HFFc6 (cell line): Measurements from ENCODE around the gene TTLL12. TPM values are rescaled to one million over a fixed set of nuclear protein-coding genes. Genes with fewer than 3 reads are reported as not detected.
"Not testable (repeated sequence)": the region's sequence is repeated elsewhere in the genome, so short reads cannot be mapped to it uniquely, and the experiment has no call there.

Source experiments
- DNase-seq: peaks from one replicate; pipeline ENCODE4 v3.0.0-alpha.2; 2018
- H3K27ac Mint-ChIP-seq: 2 replicates; pipeline ENCODE4 v1.8.0; 2020; ENCODE audit warnings: mild to moderate bottlenecking, mixed read lengths
- H3K27me3 Mint-ChIP-seq: 2 replicates; pipeline ENCODE4 v1.8.0; 2021; ENCODE audit warnings: mild to moderate bottlenecking, moderate library complexity, mixed read lengths; ENCODE audit not compliant: insufficient read depth
- H3K36me3 Mint-ChIP-seq: 2 replicates; pipeline ENCODE4 v1.8.0; 2021; ENCODE audit warnings: low read depth, mixed read lengths
- H3K4me1 Mint-ChIP-seq: 2 replicates; pipeline ENCODE4 v1.8.0; 2020; ENCODE audit warnings: low read depth, mixed read lengths
- H3K4me3 Mint-ChIP-seq: 2 replicates; pipeline ENCODE4 v1.8.0; 2020; ENCODE audit warnings: mild to moderate bottlenecking, moderate library complexity, mixed read lengths
- H3K9me3 Mint-ChIP-seq: 2 replicates; pipeline ENCODE4 v1.8.0; 2020; ENCODE audit warnings: mild to moderate bottlenecking, mixed read lengths
- total RNA-seq, 6 experiments: library from RNA; stranded (reverse); fragmentation: NEBNext Ultra II Directional; extraction: Animal tissue kit (Norgen Biotek cat#: 25700); gene quantifications; 2 replicates in 1 of 6; 3 replicates in 5 of 6; pipeline ENCODE4 v1.2.3, GENCODE V29; 2021
- TF ChIP-seq, protein P1 (sequence below): fragments of 200-600 bp; sonication (generic); IDR thresholded peaks from 2 replicates; pipeline ENCODE4 v1.5.0; 2021; ENCODE audit warnings: antibody characterized with exemption, mild to moderate bottlenecking

The TTLL12 gene
- total RNA-seq, 6 experiments from 2014 or later: 33.9 to 42.4 (median 38.7) TPM

DNA sequence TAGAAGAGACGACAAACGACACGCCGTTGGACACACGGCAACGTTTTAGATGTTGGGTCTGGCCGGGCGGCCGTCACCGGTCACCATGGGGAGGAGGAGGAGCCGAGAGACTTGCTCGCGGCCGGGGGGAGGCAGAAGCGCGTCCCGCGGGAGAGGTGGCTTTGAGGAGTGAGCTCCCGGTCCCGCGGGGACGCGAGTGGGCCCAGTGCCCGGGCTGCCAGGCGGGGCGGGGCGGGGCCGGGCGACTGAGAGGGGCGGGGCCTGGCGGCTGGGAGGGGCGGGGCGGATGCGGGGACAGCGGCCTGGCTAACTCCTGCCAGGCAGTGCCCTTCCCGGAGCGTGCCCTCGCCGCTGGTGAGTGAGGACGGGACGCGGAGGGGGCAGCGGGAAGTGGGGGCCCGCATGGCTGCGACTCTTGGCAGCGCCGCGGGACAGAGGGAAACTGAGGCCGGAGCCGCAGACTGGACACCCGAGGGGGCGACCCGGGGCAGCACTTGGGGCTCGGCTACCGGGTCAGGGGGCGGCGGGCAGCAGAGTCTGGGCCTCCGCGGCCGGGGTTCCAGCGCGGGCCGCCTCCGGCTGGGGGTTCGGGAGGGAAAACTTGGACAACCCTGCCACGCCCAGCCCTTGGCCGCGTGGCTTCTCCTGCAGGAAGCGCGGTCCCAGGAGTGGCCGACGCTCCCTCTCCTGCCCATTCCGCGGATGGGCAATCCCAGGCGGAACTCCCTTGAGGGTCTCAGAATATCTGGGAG is 35.5 kb downstream of the TTLL12 start, which contains the start of gene TSPO:
TSS of gene TSPO (plus strand) at position 309 of the 752 bp plus-strand sequence. CDS start 7,680 bp downstream, outside the sequence.
- no peaks in the 10 kb centered on the region for H3K36me3 Mint-ChIP-seq
- no peaks in the 10 kb centered on the region for H3K9me3 Mint-ChIP-seq
- peak within 1 kb of the TSS; percentile 79 for H3K27ac Mint-ChIP-seq
- H3K4me1 Mint-ChIP-seq: peaks cover 12% of the 10 kb centered on the region
- TF ChIP-seq, protein P1, sequence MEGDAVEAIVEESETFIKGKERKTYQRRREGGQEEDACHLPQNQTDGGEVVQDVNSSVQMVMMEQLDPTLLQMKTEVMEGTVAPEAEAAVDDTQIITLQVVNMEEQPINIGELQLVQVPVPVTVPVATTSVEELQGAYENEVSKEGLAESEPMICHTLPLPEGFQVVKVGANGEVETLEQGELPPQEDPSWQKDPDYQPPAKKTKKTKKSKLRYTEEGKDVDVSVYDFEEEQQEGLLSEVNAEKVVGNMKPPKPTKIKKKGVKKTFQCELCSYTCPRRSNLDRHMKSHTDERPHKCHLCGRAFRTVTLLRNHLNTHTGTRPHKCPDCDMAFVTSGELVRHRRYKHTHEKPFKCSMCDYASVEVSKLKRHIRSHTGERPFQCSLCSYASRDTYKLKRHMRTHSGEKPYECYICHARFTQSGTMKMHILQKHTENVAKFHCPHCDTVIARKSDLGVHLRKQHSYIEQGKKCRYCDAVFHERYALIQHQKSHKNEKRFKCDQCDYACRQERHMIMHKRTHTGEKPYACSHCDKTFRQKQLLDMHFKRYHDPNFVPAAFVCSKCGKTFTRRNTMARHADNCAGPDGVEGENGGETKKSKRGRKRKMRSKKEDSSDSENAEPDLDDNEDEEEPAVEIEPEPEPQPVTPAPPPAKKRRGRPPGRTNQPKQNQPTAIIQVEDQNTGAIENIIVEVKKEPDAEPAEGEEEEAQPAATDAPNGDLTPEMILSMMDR: no peak; the same call in 1 of the 2 replicates
- peaks cover 3% of the 10 kb centered on the region; the same call in 1 of the 2 replicates for H3K27me3 Mint-ChIP-seq
- peak within 1 kb of the TSS; percentile 92 for H3K4me3 Mint-ChIP-seq
- peak; percentile 34 for DNase-seq

DNA sequence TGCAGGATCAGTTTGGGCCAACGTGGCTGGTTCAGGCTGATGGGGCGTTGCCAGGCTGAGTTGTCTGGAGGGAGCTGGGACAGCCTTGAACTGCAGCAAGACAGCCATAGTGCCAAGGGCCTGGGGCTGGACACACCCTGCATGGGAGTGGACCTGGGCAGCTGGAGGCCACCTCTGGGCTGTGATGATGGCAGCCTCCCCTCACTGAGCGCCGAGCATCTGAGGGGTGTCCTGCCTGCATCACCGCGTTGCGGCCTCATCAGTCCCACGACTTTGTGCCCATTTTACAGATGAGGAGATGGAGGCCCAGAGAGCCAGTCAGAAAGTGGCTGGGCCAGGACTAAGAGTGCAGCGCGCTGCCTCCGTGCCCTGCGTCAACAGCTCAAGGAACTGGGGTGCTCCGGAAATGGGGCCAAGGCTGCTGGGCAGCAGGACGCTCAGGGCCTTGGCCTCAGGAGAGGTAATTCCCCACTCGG is 36.2 kb downstream of the TTLL12 start:
- Mint-ChIP-seq H3K4me3 (peak overlapping the region; percentile 92), H3K9me3 (no peaks in the 10 kb centered on the region), H3K36me3 (no peaks in the 10 kb centered on the region), H3K27ac (peak overlapping the region; percentile 78), H3K27me3 (peaks cover 3% of the 10 kb centered on the region), H3K4me1 (peaks cover 12% of the 10 kb centered on the region)
- TF ChIP-seq, protein P1: no peak
- DNase-seq: no peak

DNA sequence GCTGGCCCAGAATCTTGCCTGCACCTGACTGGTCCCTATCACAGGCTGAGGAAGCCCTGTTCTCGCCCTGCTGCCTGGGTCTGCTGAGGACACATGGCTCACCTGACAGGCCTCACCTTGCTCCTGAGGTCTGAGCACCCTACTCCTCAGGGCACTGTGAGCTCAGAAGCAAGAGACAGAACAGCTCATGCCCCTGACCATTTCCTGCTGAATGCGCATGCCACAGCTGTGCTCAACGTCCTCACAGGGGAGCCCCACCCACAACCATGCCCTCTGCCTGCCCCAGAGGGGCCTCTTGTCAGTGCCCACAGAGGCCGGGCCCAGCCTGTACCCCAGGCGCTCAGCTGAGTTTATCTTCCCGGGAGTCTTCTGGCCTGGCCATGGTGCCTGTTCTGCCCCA is 38.4 kb downstream of the TTLL12 start:
- H3K4me1 Mint-ChIP-seq: peaks cover 13% of the 10 kb centered on the region
- TF ChIP-seq, protein P1: no peak
- H3K36me3 Mint-ChIP-seq: no peaks in the 10 kb centered on the region; the same call in 1 of the 2 replicates
- no peak for DNase-seq
- H3K9me3 Mint-ChIP-seq: no peaks in the 10 kb centered on the region
- H3K4me3 Mint-ChIP-seq: no peak overlapping the region
- H3K27me3 Mint-ChIP-seq: peaks cover 3% of the 10 kb centered on the region
- H3K27ac Mint-ChIP-seq: no peak overlapping the region

DNA sequence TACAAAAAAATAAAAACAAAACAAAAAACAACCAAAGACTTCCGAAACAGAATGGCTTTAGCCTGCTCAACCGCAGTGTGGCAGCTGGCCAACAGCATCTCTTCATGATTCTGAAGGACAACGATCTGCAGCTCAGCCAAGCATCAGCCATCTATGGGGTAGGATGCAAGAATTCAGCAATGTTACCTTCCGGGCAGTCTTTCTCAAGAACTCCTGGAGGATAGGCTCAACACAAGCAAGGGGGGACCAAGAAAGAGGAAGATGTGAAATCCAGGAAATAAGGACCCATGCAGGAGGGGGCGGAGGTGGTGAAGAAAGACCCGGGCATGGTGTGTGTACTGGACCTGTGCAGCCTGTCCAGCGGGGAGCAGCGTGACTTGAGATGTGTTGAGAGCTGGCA is 39.1 kb downstream of the TTLL12 start:
- H3K27ac Mint-ChIP-seq: no peak overlapping the region
- TF ChIP-seq, protein P1: no peak
- no peak overlapping the region for H3K4me3 Mint-ChIP-seq
- H3K4me1 Mint-ChIP-seq: peaks cover 12% of the 10 kb centered on the region
- H3K27me3 Mint-ChIP-seq: peaks cover 3% of the 10 kb centered on the region
- H3K9me3 Mint-ChIP-seq: no peaks in the 10 kb centered on the region
- no peak for DNase-seq
- H3K36me3 Mint-ChIP-seq: no peaks in the 10 kb centered on the region; the same call in 1 of the 2 replicates

DNA sequence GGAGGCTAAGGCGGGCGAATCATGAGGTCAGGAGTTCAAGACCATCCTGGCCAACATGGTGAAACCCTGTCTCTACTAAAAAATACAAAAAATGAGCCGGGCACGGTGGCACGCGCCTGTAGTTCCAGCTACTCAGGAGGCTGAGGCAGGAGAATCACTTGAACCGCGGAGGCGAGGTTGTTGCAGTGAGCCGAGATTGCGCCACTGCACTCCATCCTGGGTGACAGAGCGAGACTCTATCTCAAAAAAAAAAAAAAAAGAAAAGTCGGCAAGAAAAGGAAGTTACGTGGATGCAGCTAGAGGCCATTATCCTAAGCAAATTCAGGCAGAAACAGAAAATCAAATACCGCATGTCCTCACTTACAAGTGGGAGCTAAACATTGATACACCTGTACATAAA is 40.6 kb downstream of the TTLL12 start:
- H3K9me3 Mint-ChIP-seq, H3K27ac Mint-ChIP-seq, H3K4me3 Mint-ChIP-seq, H3K36me3 Mint-ChIP-seq, DNase-seq, H3K27me3 Mint-ChIP-seq: not testable (repeated sequence)
- 0 out of 2 replicates have a peak, but pooled peaks cover 10% of the 10 kb centered on the region for H3K4me1 Mint-ChIP-seq

DNA sequence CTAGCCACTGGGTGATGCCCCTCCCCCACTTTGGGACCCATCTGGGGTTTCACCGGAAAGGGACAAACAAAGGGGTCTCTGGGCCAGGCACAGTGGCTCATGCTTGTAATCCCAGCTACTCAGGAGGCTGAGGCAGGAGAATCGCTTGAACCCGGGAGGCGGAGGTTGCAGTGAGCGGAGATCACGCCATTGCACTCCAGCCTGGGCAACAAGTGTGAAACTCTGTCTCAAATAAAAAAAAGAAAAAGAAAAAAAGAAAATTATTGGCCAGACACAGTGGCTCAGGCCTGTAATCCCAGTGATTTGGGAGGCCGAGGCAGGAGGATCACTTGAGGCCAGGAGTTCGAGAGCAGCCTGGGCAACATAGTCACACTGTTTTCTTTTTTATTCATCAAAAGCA is 41.6 kb downstream of the TTLL12 start:
- DNase-seq, H3K4me1 Mint-ChIP-seq, H3K27ac Mint-ChIP-seq, H3K27me3 Mint-ChIP-seq, H3K4me3 Mint-ChIP-seq, H3K36me3 Mint-ChIP-seq, H3K9me3 Mint-ChIP-seq: not testable (repeated sequence)
